ENCODE measurements around the gene AFG3L2.

DNA sequence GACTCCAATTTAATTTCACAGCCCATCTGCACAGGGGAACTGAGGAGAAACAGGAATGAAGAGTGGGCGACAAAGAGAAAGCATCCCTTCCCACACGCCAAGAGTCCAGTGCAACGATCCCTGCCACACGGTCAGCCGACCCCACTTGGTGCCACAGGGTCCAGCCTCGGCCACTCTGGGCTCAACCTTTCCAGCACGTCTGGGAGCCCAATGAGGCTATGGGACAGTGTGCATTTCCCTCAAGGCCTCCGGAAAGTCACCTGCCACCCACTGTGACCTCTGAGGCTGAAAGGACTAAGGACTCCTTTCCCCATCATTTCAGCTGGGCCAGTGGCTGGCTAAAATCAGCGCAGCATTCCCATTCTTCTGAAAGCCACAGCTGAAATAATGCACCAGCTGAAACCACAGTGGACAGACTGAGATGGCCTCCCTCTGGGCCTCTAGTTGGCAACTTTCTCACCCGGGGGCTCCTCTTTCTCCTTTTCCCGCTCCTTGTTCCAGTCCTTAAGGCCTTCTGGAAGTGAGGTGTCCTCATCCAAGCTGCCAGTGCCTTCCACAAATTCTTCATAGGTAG, 47.8 kb downstream of the AFG3L2 start:
- TF ChIP-seq, protein P1, sequence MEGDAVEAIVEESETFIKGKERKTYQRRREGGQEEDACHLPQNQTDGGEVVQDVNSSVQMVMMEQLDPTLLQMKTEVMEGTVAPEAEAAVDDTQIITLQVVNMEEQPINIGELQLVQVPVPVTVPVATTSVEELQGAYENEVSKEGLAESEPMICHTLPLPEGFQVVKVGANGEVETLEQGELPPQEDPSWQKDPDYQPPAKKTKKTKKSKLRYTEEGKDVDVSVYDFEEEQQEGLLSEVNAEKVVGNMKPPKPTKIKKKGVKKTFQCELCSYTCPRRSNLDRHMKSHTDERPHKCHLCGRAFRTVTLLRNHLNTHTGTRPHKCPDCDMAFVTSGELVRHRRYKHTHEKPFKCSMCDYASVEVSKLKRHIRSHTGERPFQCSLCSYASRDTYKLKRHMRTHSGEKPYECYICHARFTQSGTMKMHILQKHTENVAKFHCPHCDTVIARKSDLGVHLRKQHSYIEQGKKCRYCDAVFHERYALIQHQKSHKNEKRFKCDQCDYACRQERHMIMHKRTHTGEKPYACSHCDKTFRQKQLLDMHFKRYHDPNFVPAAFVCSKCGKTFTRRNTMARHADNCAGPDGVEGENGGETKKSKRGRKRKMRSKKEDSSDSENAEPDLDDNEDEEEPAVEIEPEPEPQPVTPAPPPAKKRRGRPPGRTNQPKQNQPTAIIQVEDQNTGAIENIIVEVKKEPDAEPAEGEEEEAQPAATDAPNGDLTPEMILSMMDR (IDR thresholded peaks at IDR 0.05; ENCODE audit: low read depth, low read length): no peak
- TF ChIP-seq EZH2phosphoT487 (IDR thresholded peaks at IDR 0.05; ENCODE audit: low read depth): no peak
